ENCODE results near the gene NBDY. TPM values are rescaled to one million over a fixed set of nuclear protein-coding genes. Genes with fewer than 3 reads are reported as not detected.

NBDY gene
- total RNA-seq, 2 donors from 2014 or later: 64.2 to 83.5 TPM

- H3K4me3 Mint-ChIP-seq: no peak overlapping the region
These were observed 59.7 kb downstream of the NBDY start for GRCh38 chrX:56788717-56789122.

GRCh38 chrX:56789518-56790070 lies 60.6 kb downstream of the NBDY start:
- no peak for TF ChIP-seq CTCF (conservative IDR thresholded peaks at IDR 0.05)
- Histone ChIP-seq H3K27ac (ENCODE audit: low read depth, low read length) (no peak overlapping the region), H3K36me3 (ENCODE audit: control insufficient read depth, insufficient read depth, low read length) (peaks cover 4% of the 10 kb centered on the region), H3K4me1 (ENCODE audit: control insufficient read depth, insufficient read depth, low read length) (no peaks in the 10 kb centered on the region), H3K4me3 (ENCODE audit: low read length) (no peak overlapping the region), H3K9ac (ENCODE audit: extremely low read depth, low read length, poor library complexity, severe bottlenecking) (no peak overlapping the region), H3K9me3 (ENCODE audit: control insufficient read depth, low read length) (no peaks in the 10 kb centered on the region), H3K27me3 (ENCODE audit: control insufficient read depth, insufficient read depth, low read length, poor library complexity, severe bottlenecking) (no peaks in the 10 kb centered on the region)
- DNase-seq: no peak
- Mint-ChIP-seq H3K4me1 (peaks cover 3% of the 10 kb centered on the region), H3K4me3 (no peak overlapping the region), H3K27ac (no peak overlapping the region), H3K27me3 (ENCODE audit: insufficient read depth) (no peaks in the 10 kb centered on the region), H3K36me3 (ENCODE audit: low read depth) (peaks cover 15% of the 10 kb centered on the region), H3K9me3 (peaks cover 82% of the 10 kb centered on the region)
- 81% methylated on average over 7 of the region's 7 CpGs; no CpG with 5 or more reads in 1 of the 2 experiments for WGBS, 2 experiments (ENCODE audit: insufficient coverage in 1 of 2, insufficient read length in 1 of 2)

More at GRCh38 chrX:56788717-56789122, 59.7 kb downstream of the NBDY start:
- no peak overlapping the region for H3K9ac ChIP-seq (ENCODE audit: extremely low read depth, low read length, poor library complexity, severe bottlenecking)
- peaks cover 83% of the 10 kb centered on the region for H3K9me3 Mint-ChIP-seq
- H3K27me3 ChIP-seq (ENCODE audit: control insufficient read depth, insufficient read depth, low read length, poor library complexity, severe bottlenecking): no peaks in the 10 kb centered on the region
- DNase-seq: no peak
- no peak overlapping the region for H3K4me3 ChIP-seq (ENCODE audit: low read length)
- no peaks in the 10 kb centered on the region for H3K4me1 ChIP-seq (ENCODE audit: control insufficient read depth, insufficient read depth, low read length)
- H3K27ac ChIP-seq (ENCODE audit: low read depth, low read length): no peak overlapping the region
- H3K9me3 ChIP-seq (ENCODE audit: control insufficient read depth, low read length): no peaks in the 10 kb centered on the region
- H3K36me3 Mint-ChIP-seq (ENCODE audit: low read depth): peaks cover 15% of the 10 kb centered on the region
- 90% methylated on average over 7 of the region's 7 CpGs; no CpG with 5 or more reads in 1 of the 2 experiments for WGBS, 2 experiments (ENCODE audit: insufficient coverage in 1 of 2, insufficient read length in 1 of 2)
- H3K27ac Mint-ChIP-seq: peak overlapping the region; percentile 48
- H3K27me3 Mint-ChIP-seq (ENCODE audit: insufficient read depth): no peaks in the 10 kb centered on the region
- no peak for TF ChIP-seq CTCF (conservative IDR thresholded peaks at IDR 0.05)
- peaks cover 4% of the 10 kb centered on the region for H3K36me3 ChIP-seq (ENCODE audit: control insufficient read depth, insufficient read depth, low read length)
- H3K4me1 Mint-ChIP-seq: peaks cover 3% of the 10 kb centered on the region

- peak; percentile 13 for DNase-seq
- peaks cover 83% of the 10 kb centered on the region for H3K9me3 Mint-ChIP-seq
- Histone ChIP-seq H3K4me1 (ENCODE audit: control insufficient read depth, insufficient read depth, low read length) (no peaks in the 10 kb centered on the region), H3K27me3 (ENCODE audit: control insufficient read depth, insufficient read depth, low read length, poor library complexity, severe bottlenecking) (no peaks in the 10 kb centered on the region), H3K9me3 (ENCODE audit: control insufficient read depth, low read length) (no peaks in the 10 kb centered on the region), H3K36me3 (ENCODE audit: control insufficient read depth, insufficient read depth, low read length) (peaks cover 4% of the 10 kb centered on the region), H3K4me3 (ENCODE audit: low read length) (no peak overlapping the region), H3K27ac (ENCODE audit: low read depth, low read length) (no peak overlapping the region), H3K9ac (ENCODE audit: extremely low read depth, low read length, poor library complexity, severe bottlenecking) (no peak overlapping the region)
- peaks cover 14% of the 10 kb centered on the region for H3K36me3 Mint-ChIP-seq (ENCODE audit: low read depth)
- no peak overlapping the region for H3K27ac Mint-ChIP-seq
- no peaks in the 10 kb centered on the region for H3K4me1 Mint-ChIP-seq
- H3K27me3 Mint-ChIP-seq (ENCODE audit: insufficient read depth): no peaks in the 10 kb centered on the region
- WGBS, 2 experiments (ENCODE audit: insufficient coverage in 1 of 2, insufficient read length in 1 of 2): 97 to 100% methylated on average over 1 to 7 of the region's 7 CpGs
- no peak for TF ChIP-seq CTCF (conservative IDR thresholded peaks at IDR 0.05)
- no peak overlapping the region for H3K4me3 Mint-ChIP-seq
These were observed 61.7 kb downstream of the NBDY start for GRCh38 chrX:56790778-56791177.
